Lung microvascular endothelial cell (primary cell): ENCODE data around the gene ONECUT3. TPM values are rescaled to one million over a fixed set of nuclear protein-coding genes. Genes with fewer than 3 reads are reported as not detected.

ENCODE experiments used
- DNase-seq, 2 donors: peaks; one replicate each; pipeline versions ENCODE4 v3.0.0 to v3.0.0-alpha.2; 2010; ENCODE audit warnings: low read depth in 2 of 2
- total RNA-seq: library from RNA; depleted of rRNA; stranded (reverse); fragments of >200 nt; gene quantifications from 2 replicates; pipeline ENCODE4 v1.2.1, GENCODE V29; 2014

The ONECUT3 gene
- total RNA-seq, 1 donor from 2014 or later: not detected

DNA sequence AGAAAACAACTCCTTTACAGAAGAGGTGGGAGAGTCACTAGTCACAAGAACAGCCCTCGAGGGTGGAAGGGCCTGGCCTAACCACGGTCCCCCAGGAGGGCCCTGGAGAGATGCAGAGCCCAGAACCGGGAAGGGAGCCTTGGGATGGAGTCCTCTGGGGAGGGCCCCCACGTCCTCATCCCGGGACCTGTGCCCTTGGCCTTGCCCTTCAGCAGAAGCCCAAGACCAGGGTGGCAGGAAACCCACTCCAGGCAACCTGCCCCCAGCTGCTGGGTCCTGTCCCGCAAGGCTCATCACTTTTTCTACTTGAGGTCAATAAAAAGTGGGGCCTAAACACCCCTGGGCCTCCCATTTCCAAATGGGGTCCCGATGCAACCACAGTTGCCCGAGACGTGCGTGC is 61.1 kb downstream of the ONECUT3 start:
- DNase-seq: no peak

DNA sequence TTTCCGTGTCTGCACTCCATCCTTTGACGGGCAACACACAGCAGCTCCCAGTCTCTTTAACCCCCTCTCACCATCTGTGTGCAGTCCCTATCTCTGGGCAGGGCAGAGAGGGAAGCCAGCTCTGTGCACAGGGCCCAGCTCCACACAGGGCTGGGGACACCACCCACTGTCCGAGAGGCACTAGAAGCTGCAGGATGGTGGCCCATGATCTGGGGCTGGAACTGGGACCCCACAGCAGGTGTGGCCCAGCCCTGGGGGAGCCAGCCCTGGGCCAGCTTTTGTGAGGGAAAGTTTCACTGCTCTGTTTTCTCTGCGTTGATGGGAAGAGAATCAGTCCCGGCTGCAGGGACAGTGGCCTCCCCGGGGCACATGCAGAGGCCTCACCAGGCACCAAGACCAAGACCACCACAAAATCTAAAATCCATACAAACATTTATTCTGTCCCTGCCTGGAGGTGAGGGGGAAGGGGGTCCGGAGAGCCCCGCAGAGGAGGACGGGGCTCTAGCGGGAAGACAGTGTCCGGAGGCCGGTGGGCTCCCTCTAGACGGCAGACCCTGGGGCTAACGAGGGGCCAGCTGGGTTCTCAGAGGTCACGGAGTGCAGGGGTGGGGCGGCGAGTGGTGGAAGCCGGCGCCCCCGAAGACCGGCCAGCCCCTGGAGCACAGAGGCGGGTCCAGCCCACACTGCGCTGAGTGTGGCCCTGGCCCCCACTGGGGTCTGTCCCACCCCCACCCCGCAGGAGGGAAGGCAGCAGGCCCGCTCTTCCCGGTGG is 61.7 kb downstream of the ONECUT3 start:
- DNase-seq: no peak

DNA sequence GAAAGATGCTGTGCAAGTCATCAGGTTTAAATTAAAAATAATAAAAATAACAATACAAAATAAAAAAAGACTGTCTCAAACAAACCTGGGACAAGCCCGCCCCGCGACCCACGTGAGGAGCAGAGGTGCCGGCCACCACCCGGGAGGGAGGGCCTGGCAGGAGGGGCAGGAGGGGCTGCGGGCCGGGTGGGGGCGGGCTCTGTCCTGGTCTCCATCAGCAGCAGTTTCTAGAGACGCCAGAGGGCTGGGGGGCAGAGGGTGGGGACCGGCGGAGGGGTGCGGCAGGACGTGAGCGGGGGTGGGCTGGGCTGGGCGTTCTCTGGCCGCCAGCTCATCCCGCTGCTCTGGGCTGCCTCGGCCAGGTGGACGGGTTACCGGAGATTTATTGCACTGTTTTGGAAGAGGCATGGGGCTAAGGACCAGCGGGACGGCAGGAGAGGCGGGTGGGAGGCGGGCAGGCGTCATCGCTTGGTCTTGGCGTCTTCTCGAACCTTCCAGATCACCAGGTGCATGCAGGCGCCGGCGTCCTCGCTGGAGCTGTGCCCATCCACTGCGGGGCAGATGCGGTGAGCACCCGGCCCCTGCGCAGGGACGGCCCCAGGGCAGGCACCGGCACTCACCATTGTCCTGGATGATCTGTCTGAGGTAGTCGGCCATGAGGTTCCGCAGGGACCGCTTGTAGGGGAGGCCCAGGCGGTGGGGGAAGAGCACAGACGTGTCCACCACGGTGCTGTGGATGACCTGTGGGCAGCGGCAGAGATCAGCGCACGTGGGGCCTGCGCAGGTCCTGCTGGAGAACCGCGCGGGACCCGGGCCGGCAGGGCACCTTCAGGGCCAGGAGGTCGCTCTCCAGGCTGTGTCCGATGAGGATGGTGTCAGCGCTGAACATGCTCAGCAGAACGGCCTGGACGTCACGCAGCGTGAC is 62.6 kb downstream of the ONECUT3 start:
- DNase-seq: no peak

DNA sequence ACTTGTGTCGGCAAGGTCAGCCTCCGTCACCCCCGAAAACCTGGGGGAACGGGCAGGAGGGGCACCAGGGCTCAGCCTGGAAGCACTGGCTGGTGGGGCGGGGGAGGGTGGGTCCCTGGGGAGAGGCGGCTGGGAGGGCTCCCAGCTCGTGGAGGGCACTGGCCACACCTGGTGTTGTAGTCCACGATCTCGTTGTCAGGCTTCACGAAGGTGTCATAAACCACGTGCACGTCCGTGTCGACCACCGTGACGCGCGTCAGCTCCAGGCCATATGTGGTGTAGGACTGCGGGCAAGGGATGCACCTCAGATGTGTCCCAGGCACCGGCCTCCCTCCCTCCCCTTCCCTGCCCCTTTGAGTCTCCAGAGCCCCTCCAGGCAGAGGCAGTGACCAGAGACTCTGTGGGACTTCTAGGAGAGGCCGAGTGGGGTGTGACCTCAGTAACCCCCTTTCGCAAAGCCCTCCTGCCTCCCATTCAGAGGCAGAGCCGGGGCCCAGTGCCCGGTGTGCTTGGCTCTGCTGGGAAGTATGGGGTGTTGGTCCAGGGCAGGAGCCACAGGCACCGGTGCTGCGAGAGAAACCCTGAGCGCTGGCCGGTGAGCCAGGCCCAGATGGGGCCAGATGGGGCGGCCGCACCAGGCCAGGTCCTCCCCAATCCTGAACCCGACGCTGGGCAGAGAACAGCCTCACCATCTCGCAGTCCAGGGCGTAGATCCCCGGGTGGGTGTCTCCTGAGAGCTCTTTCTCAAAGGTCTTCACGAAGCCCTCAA is 63.4 kb downstream of the ONECUT3 start:
- no peak for DNase-seq

DNA sequence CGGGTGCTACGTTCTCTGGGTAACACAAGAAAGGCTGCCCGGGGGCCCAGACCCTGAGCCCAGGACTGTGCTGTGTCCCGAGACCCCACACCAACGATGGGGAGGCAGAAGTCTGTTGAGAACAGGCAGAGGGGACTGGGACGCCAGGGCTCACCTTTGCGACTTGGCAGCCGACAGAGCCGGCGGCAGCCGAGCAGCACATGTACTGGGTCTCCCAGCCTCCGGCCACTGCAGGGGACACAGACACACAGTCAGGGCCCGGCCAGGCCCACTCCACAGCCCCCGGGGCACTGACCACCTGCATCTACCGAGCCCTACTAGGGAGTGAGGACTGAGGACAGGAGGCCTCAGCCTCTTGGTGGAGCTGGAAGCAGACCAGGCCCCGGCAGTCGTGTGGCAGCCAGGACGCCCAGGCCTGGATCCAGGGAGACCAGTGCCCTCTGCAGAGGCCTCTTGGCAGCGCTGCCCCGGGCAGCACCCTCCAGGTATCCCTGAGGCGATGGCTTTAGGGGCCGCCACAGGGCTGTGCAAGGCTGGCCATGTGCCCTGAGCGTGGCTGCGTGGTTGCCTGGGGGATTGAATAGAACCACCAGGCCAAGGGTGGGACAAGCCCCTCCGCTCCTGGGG is 64.4 kb downstream of the ONECUT3 start:
- no peak for DNase-seq

DNA sequence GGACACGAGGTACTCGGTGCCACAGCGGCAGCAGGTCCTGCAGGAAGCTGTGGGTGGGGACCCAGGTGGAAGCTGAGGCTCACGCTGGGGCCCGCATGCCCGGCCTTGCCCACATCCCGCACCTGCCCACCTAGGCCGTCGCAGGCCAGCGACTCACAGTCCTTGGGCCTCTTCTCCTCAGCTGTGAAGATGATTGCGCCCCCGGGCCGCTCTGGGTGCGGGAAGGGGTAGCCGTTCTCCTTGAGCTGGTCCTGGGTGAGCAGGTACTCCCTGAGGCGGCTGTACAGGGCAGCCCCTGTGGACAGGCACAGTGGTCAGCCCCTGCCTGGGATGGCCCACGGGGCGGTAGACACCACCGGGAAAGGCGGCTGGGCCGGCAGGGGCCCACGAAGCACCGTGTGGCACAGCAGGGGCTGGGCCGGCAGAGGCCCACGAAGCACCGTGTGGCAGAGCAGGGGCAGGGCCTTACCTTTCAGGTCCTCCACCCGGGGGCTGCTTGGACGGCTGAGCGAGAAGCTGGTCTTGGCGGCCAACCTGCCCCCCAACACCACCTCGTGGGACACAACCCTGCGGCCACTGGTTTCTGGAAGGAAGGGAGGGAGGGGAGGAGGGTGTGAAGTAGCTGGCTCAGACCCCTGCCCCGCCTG is 65.4 kb downstream of the ONECUT3 start:
- DNase-seq: no peak

DNA sequence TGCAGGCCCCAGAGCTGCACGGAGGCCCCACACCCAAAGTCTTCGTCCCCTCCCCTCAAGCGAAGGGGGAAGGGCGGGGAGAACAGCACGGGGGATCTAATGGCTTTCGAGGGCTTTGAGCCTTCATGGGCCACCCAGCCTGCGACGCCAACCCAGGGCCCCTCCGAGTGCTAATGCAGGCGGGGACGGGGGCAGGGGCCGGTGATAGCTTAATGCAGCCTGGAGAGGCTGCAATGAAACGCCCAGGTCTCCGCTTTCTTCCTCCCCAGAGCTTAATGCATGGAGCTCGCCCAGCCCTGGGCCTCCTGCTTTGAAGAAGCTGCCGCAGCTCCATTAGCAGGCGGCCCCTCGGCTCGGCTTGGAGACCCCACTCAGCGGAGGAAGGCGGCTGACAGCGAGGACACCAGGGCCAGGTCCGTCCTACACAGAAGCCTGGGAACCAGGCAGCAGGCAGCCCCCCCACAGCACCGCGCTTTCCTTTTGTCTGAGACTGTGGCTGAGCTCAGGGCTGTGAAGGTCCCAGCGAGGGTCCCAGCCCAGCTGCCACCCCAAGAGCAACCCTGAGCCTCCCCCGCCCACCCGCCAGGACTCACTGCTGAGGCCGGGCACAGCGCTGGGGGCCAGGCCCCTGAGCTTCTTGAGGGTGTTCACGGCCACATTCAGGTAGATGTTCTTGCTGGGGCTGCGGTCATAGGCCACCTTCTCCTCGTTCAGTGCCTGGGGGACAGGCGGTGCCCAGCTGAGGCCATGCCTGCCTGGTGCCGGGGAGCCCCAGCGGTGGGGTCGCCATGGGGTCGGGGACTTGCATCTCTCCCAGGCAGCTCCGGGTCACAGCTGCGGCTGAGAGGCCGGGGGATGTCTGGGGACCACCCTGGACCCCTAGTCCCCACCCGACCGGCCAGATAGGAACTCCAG is 66.3 kb downstream of the ONECUT3 start:
- DNase-seq: no peak

DNA sequence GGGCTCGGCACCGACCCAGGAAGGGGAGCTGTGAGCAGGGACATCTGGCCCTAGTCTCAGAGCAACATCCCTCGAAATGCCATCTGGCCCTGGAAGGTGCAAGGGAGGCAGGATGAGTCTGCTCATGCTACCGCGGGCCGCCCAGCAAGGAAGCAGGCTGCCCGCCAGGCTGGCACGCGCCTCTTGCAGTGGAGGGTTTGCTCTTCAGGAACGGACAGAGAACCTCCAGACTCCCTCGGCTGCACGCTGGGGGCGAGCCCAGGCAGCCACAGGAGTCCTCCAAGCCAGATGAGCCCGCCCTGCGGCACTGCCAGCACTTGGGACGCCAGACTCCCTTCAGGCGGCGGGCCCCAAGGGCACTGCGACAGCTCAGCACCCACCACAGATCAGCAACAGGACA is 68.9 kb downstream of the ONECUT3 start:
- DNase-seq: no peak

DNA sequence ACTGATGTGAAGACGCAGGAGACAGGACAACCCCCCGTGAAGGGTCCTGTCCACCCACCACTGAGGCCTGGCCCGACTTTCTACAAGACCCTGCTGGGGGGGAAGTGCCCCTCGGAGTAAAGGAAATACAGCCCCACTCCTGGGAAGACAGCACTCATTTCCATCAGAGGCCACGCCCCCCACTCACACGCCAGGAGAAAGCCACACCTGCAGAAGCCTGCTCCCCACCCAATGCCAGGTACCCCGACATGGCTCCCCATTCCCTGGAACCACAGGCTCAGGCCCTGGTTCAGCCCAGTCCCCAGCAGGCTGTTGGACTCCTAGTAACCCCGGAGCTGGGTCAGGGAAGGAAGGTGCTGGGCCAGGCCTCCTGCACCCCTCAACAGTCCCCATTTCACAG is 69.7 kb downstream of the ONECUT3 start:
- no peak for DNase-seq

DNA sequence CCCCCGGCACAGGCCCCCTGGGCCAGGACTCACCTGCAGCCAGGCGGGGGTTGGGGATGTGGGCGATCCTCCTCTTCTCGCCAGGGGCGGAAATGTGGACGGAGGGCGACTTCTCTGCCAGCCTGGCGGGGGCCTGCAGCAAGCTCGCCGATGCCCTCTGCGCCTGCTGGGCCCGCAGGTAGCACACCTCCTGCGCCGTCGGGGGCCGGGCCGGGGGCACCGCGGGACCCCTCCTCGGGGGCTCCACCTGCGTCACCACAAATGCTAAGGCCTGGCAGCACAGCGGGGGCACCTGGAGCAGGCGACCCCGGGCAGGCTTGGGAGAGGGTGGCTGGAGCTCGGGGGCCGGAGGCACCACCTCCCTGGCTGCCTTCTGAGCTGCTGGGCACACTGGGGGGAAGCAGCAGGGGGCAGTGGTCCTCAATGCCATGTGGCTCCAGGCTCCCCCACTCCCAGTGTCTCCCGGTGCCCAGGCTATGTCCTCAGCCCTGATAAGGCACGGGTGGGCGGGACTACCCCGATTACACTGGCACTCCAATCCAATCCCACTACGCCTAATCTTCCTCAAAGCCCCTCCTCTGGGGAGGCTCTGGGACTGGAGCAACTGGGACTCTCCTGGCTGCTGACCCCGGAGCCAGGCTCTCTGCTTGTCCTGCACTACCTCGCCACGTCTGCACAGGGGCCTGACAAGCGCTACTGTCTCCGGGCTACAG is 70.4 kb downstream of the ONECUT3 start:
- DNase-seq: no peak

DNA sequence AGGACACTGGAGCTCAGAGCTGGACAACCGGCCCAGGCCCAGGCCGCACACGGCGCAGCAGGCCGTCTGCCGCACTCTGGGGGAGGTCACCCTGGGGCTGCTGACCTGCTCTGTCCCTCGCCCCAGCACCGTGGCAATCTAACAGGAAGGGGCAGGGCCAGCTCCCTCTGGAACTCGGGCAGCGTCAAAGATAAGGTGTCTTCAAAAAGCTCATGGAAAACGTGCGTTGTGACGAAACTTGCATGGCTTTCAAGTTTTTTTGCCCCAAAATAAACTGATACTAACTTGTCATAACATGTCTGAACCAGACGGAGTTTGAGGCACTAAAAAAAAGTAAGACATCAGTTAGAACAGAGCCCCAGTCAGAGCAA is 70.9 kb downstream of the ONECUT3 start:
- DNase-seq: no peak

DNA sequence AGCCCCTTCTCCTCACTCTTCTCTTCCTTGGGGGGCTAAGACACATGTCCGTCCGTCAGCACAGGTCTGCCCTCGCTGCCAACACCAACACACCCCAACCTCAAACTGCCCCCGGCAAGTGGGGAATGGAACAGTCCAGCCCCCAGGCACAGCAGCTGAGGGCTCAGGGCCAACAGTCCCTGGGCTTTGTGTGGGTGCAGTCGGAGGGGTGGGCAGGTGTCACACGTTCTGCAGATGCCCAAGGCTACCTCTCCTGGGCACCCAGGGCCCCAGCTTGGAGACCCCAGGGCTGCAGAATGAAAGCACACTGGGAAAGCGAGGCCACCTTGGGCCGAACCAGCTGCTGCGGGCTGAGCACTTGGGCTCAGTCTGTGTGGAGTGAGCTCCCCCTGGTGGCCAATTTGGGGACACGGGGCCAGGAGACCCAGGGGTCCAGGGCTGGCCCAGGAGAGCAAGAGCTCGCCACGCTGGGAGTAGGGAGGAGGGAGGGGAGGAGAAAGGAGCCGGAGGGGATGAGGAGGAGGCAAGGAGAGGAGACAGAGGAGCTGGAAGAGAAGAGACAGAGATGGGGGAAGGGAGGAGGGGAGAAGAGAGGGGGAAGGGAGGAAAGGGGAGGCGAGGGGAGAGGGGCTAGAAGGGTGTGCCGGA is 72.7 kb downstream of the ONECUT3 start:
- DNase-seq: peak; percentile 62 to 78

DNA sequence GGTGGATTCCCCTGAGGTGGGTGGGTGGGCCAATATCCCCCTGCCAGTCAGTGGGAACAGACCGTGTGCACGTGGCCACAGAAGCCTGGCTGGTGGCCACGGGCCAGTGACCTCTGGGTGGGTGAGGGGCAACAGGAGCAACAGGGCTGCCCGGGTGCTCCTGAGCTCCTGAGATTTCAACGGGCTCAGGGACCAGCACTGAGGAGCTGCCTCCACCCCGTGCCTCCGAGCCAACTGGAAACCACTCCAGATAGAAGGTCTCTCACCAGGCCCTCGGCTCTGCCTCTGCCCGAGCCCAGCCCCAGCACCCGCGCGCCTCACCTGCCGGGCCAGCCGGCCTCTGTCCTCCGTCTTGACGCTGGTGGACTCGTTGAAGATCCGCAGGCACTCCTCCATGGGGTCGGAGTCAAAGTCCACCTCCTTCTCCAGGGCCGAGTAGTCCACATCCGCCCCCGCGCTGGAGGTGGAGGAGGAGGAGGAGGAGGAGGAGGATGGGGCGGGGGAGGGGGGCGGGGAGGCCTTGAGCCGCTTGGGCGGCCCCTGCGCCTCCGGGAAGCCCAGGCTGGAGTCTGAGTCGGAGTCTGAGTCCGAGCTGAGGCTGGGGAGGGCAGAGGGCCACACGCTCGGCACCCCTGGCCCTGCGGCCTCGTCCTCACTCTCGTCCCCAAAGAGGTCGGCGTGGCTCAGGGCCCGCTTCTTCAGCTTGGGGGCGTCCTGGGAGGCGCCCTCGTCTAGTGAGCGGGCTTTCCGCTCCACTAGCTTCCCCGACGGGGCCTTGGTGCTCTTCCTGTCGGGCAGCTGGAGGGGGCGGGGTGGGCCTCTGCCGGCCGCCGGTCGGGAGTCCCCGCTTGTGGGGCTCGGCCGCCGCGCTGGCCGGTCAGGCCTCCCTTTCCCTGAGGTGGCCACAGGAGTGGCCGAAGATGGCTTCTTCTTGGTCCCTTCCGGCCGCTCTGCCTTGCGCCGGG is 73.5 kb downstream of the ONECUT3 start:
- DNase-seq: no peak

DNA sequence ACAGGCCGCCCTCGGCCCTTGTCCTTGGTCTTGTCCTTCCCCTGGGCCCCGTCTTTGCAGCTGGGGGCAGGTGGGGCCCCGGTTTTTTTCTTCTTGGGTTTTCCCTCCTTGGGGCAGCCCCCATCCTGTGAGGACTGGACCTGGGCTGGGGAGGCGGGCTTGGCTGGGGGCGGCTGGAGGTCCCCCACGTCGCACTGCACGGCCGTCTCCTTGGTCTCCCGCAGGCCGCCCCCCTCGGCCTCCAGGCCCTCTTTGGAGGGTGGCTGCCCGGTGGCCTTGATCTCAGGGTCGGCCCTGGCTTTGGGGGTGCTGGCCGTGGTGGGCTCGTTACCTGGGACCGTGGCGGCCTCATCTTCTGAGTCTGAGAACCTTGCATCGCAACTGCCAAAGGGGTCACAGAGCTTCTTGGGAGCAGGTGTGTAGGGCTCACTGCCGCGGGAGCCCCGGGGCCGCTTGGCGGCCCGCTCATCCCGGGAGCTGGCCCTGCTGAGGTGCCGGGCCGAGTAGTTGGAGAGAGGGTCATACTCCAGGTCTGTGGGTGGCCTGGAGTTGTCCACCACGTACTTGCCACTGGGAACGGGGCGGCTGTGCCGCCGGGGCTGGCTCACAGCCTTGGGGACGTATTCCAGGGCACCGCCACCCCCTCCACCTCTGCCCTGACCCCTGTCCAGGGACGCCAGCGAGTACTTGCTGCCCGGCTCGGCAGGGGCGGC is 74.4 kb downstream of the ONECUT3 start:
- no peak for DNase-seq

DNA sequence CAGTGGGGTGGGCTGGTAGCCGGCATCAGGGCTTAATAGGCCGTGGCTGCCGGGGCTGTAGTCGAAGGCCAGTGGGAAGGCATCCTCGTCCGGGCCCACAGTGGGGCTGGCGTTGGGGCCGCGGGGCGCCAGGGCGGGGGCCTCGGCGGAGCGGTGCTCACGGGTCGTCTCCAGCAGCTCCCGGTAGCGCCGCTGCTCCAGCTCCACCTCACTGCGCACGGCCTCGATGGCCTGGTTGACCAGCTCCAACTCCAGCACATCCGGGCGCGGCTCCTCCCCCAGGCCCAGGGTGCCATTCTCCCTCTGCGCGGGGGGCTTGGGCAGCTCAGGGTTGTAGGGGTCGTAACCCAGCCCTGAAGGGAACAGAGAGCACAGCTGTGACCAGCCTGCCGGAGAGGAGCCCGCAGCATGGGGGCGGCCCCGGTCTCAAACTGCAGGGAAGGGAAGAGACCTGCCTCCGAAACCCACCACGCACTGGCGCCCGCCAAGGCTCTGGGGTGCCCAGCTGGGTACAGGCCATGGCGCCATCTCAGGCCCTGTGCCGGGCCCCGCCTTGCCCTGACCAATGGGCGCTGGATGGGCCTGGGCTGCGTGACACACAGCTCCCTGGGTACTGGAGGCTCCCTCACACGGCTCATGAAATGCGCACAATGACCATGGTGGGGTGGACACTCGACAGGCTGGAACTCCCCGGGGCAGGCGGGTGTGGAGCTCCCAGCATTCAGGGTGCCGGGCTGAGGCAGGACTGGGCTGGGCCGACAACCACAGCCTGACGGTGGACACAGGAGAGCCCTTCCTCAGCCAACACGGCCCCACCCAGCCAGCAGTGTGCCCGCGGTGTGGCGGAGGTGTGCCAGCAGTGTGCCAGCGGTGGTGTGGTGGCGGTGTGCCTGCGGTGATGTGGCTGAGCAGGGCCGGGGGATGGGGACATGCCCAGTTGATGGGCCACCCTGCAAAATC is 75.3 kb downstream of the ONECUT3 start:
- no peak for DNase-seq

DNA sequence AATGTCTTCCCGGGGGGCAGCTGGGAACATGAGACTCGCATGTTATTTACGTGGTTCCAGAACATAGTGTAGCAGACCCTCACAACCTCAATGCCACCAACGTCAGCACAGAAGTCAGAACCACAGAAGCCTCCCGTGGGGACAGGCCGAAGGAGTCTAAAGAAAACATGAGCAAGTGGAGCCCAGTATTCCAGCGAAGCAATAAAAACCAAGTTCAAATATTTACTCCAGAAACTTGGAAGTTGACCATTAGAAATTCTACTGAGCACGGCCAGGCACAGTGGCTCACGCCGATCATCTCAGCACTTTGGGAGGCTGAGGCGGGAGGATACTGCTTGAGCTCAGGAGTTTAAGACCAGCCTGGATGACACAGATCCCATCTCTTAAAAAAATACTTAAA is 76.7 kb downstream of the ONECUT3 start:
- DNase-seq: no peak
